Sigmoid colon (tissue), 7 donors: ENCODE measurements around the gene NKX2-2. TPM values are rescaled to one million over a fixed set of nuclear protein-coding genes. Genes with fewer than 3 reads are reported as not detected.

Experiments
- DNase-seq: peaks from one replicate; pipeline ENCODE4 v3.0.0-alpha.2; 2019
- H3K27ac ChIP-seq, 4 donors: fragments of 200-600 bp; sonication (generic); one replicate each; pipeline ENCODE4 v1.5.1; 2016 to 2019; ENCODE audit warnings: mild to moderate bottlenecking in 1 of 4
- H3K27me3 ChIP-seq, 3 donors: fragments of 200-600 bp; sonication (generic); one replicate each; pipeline ENCODE4 v1.5.1; 2019; ENCODE audit warnings: mild to moderate bottlenecking in 1 of 3
- H3K36me3 ChIP-seq, 4 donors: fragments of 200-600 bp; sonication (generic); one replicate each; pipeline ENCODE4 v1.5.1; 2016 to 2019
- H3K4me1 ChIP-seq, 4 donors: fragments of 200-600 bp; sonication (generic); one replicate each; pipeline ENCODE4 v1.5.1; 2017 to 2019
- H3K4me3 ChIP-seq, 4 donors: fragments of 200-600 bp; sonication (generic); one replicate each; pipeline ENCODE4 v1.5.1; 2017 to 2019; ENCODE audit warnings: mild to moderate bottlenecking in 2 of 4, moderate library complexity in 1 of 4
- H3K9me3 ChIP-seq, 4 donors: fragments of 200-600 bp in 3 of 4; sonication (generic) in 3 of 4; one replicate each; pipeline versions ENCODE4 v1.5.1 to v1.6.1; 2013 to 2019
- EP300 ChIP-seq, 4 donors: sonication (generic); formaldehyde crosslinking; IDR thresholded peaks; one replicate each; pipeline ENCODE4 v1.6.1; 2017; ENCODE audit warnings: antibody characterized with exemption in 4 of 4
- POLR2A ChIP-seq, 2 donors: fragments of 450-650 bp; IDR thresholded peaks; one replicate each; pipeline ENCODE4 v1.6.1; 2016; ENCODE audit warnings: antibody characterized with exemption in 2 of 2, mild to moderate bottlenecking in 2 of 2, moderate library complexity in 2 of 2
- POLR2AphosphoS5 ChIP-seq, 4 donors: sonication (generic); formaldehyde crosslinking; IDR thresholded peaks; one replicate each; pipeline ENCODE4 v1.6.1; 2017; ENCODE audit warnings: antibody characterized with exemption in 4 of 4
- WGBS, 2 donors: extraction: QIAGEN DNeasy Blood & Tissue Kit; methylation state at CpG; one replicate each; pipeline ENCODE4 v1.1.7; 2013; 5-methylcytosine and 5-hydroxymethylcytosine counted together
- intact Hi-C: fragments of 100-400 bp; cut with DNase I; formaldehyde crosslinking; loops from one replicate; pipeline ENCODE4 v1.15.1; 2023
- polyA plus RNA-seq, 3 donors: library from polyadenylated mRNA; stranded (reverse); fragments of 200-250 nt; gene quantifications; one replicate each; pipeline ENCODE4 v1.2.3, GENCODE V29; 2013
- total RNA-seq, 4 donors: library from RNA; depleted of rRNA; stranded (reverse); fragments of >200 nt; gene quantifications; one replicate each; pipeline ENCODE4 v1.1.0, GENCODE V29; 2016
- TF ChIP-seq, protein P1 (sequence below), 4 experiments: fragments of 450-650 bp in 3 of 4; fragments of 200-600 bp in 1 of 4; IDR thresholded peaks; one replicate each; pipeline ENCODE4 v1.5.1; 2016 to 2019; ENCODE audit warnings: antibody characterized with exemption in 4 of 4, mild to moderate bottlenecking in 3 of 4, moderate library complexity in 2 of 4
- donor health status: healthy with polysubstance abuse.
- donor health status: Bipolar disorder and iron deficiency.
- donor health status: healthy.

The NKX2-2 gene
- total and polyA plus RNA-seq, 7 donors: 0.23 to 0.60 (median 0.46) TPM; not detected in 4

DNA sequence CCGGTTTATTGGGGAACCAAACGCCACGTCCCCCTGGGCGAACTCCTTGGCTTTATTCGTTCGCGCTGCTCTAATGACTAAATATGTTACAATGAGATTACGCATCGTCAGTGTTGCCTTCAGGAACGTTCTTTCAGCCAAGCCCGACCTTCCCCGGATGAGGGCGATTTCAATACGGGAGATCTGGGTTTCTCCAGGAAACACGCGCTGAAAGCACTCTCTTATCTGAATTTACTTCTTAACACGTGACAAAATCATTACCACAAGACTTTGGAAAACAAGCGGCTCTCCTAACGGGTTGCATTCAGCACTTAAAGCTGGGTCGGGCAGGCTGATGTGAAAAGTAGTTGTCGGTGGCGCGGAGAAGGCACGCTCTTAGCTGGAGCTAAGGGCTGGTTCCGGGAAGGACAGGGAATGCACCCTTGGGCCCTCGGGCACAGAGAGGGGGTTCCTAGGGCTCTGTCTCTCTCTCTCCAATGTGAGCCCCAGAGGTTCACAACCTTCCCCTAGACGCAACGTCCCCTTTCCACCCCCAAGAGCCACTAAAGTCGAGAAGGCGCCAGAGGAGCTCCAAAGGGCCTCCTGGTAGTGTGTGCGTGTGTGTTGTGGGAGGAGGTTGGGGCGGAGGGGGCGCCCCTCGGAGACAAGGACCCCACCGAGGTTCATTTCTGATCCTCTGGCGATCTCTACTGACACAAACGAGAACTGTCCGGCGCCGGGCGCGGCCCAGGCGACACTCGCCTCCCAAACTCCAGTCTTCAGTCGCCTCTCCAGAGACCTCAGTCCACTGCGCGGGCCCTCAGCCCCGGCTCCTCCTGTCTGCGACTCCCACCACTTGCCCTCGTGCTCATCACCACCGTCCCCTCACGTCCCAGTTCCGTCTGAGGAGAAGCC is 7.1 kb upstream of the NKX2-2 start:
- Histone ChIP-seq H3K27ac (no peak overlapping the region), H3K4me1 (peaks cover 0 to 24% (median 19%) of the 10 kb centered on the region in 4 donors), H3K27me3 (peaks cover 61 to 97% (median 88%) of the 10 kb centered on the region in 3 donors), H3K9me3 (no peaks in the 10 kb centered on the region), H3K4me3 (no peak overlapping the region), H3K36me3 (no peaks in the 10 kb centered on the region)
- intact Hi-C loops: no loop called here
- 5 to 11% methylated on average over 53 of the region's 53 CpGs for WGBS, 2 donors
- no peak for TF ChIP-seq EP300 (IDR thresholded peaks at IDR 0.05)
- TF ChIP-seq, protein P1, sequence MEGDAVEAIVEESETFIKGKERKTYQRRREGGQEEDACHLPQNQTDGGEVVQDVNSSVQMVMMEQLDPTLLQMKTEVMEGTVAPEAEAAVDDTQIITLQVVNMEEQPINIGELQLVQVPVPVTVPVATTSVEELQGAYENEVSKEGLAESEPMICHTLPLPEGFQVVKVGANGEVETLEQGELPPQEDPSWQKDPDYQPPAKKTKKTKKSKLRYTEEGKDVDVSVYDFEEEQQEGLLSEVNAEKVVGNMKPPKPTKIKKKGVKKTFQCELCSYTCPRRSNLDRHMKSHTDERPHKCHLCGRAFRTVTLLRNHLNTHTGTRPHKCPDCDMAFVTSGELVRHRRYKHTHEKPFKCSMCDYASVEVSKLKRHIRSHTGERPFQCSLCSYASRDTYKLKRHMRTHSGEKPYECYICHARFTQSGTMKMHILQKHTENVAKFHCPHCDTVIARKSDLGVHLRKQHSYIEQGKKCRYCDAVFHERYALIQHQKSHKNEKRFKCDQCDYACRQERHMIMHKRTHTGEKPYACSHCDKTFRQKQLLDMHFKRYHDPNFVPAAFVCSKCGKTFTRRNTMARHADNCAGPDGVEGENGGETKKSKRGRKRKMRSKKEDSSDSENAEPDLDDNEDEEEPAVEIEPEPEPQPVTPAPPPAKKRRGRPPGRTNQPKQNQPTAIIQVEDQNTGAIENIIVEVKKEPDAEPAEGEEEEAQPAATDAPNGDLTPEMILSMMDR (IDR thresholded peaks at IDR 0.05): no peak
- DNase-seq: no peak

DNA sequence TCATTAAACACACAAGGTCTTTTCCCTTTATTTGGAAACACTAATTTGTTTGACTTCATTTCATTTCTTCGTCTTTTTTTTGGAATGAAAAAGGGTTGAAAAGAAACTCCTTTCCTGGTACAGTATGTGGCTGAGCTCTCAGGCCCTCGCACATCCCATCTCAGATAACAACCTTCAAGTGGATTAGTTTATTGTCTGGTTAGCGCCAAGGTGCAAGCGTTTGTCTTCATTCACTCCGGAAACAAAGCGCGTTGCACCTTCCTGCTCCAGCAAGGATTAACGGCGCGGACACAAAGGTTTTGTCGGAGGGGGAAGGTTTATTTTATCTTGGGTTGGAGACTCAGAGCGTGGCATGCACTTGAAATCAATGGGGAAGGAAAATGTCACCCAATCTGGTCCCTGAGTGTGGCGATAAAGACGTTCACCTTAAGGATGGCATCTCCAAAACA is 5.3 kb upstream of the NKX2-2 start:
- Histone ChIP-seq H3K27ac (no peak overlapping the region), H3K27me3 (peaks cover 76 to 100% (median 99%) of the 10 kb centered on the region in 3 donors), H3K4me3 (no peak overlapping the region), H3K4me1 (peaks cover 0 to 42% (median 37%) of the 10 kb centered on the region in 4 donors), H3K9me3 (no peaks in the 10 kb centered on the region), H3K36me3 (no peaks in the 10 kb centered on the region)
- intact Hi-C loops: no loop called here
- no peak for TF ChIP-seq POLR2A (IDR thresholded peaks at IDR 0.05)
- TF ChIP-seq EP300 (IDR thresholded peaks at IDR 0.05): no peak
- TF ChIP-seq, protein P1 (IDR thresholded peaks at IDR 0.05): no peak
- no peak for TF ChIP-seq POLR2AphosphoS5 (IDR thresholded peaks at IDR 0.05)
- WGBS, 2 donors: 2 to 6% methylated on average over 14 of the region's 14 CpGs
- DNase-seq: no peak

GRCh38 chr20:21518292-21518991 is 4.6 kb upstream of the NKX2-2 start:
- WGBS, 2 donors: 3 to 10% methylated on average over 37 of the region's 37 CpGs

DNA sequence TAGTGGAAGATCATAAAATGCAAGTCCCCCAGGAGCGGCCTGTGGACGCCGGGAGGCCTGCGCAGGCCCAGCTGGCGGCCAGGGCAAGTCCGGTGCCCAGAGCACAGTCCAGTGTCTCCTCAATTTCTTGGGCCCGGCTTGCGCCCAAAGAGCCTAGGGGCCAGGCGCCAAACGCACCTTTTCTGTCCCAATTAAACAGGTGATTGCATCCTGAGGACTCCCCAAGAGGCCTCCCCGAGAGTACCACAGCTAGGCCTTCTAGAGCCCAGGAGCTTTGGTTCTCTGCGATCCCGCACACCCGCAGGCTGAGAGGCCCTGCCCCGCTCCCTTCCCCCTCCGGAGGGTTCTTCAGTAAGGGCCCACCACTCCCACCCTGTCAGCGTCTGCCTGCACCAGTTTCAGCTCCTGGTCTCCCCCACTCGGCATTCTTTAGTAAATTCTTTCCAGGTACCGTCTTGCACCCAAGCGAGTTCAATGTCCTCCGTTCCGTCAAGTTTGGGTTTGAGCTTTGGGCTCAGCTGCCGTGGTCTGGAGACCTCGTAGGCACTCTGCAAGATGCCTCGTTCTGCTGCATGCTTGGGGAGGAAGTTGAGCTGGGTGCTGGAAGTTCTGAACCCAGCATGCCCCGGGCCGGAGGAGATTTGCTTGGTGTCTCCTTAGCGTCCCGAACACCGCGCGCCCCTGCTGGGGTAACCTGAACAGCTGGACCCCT is 3.9 kb upstream of the NKX2-2 start:
- intact Hi-C loops: no loop called here
- no peak overlapping the region for H3K27ac ChIP-seq
- TF ChIP-seq, protein P1 (IDR thresholded peaks at IDR 0.05): no peak
- TF ChIP-seq POLR2AphosphoS5 (IDR thresholded peaks at IDR 0.05): no peak
- TF ChIP-seq EP300 (IDR thresholded peaks at IDR 0.05): no peak
- no peak for TF ChIP-seq POLR2A (IDR thresholded peaks at IDR 0.05)
- H3K27me3 ChIP-seq: peaks cover 77 to 100% (median 100%) of the 10 kb centered on the region in 3 donors
- H3K4me1 ChIP-seq: peaks cover 0 to 56% (median 50%) of the 10 kb centered on the region in 4 donors
- no peaks in the 10 kb centered on the region for H3K9me3 ChIP-seq
- H3K4me3 ChIP-seq: no peak overlapping the region
- 6 to 10% methylated on average over 32 of the region's 32 CpGs for WGBS, 2 donors
- no peak for DNase-seq
- no peaks in the 10 kb centered on the region for H3K36me3 ChIP-seq

More at GRCh38 chr20:21518292-21518991, 4.6 kb upstream of the NKX2-2 start:
- H3K4me1 ChIP-seq: peaks cover 0 to 49% (median 44%) of the 10 kb centered on the region in 4 donors
- H3K4me3 ChIP-seq: no peak overlapping the region
- H3K36me3 ChIP-seq: no peaks in the 10 kb centered on the region
- H3K9me3 ChIP-seq: no peaks in the 10 kb centered on the region
- intact Hi-C loops: no loop called here
- no peak overlapping the region for H3K27ac ChIP-seq
- DNase-seq: no peak
- H3K27me3 ChIP-seq: peaks cover 76 to 100% (median 100%) of the 10 kb centered on the region in 3 donors
- TF ChIP-seq EP300 (IDR thresholded peaks at IDR 0.05) (no peak), POLR2AphosphoS5 (IDR thresholded peaks at IDR 0.05) (no peak), POLR2A (IDR thresholded peaks at IDR 0.05) (no peak)
- TF ChIP-seq, protein P1 (IDR thresholded peaks at IDR 0.05): no peak
